ENCODE results near the gene ANXA2. TPM values are rescaled to one million over a fixed set of nuclear protein-coding genes. Genes with fewer than 3 reads are reported as not detected.
A peak's percentile ranks its signal among the peaks of the same experiment; 100 is the strongest.

The ANXA2 gene
- total RNA-seq, 1 experiment from 2014 or later, result 2,114 TPM

DNA sequence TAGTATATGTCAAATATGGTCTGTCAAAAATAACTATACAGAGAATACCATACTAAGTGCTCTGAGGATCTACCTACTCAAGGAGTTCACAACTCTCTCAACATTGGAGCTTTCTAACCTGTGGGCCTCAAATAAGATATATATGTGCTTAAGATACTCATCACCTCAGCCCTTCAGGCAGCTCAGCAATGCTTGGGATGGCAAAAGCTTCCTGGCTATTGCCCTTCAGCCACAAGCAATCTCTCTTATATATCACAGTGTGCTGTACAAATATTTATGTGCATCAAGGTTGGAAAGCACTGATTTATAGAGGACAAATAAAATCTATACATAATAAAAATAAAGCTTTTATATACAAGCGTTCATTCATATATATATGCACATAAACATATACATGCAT lies 40.9 kb upstream of the ANXA2 start:
- DNase-seq (no peak), ATAC-seq (no peak)
- Histone ChIP-seq H3K36me3 (ENCODE audit: low read depth, low read length) (no peaks in the 10 kb centered on the region), H4K20me1 (ENCODE audit: low read length) (no peaks in the 10 kb centered on the region), H3K79me2 (ENCODE audit: low read length) (peaks cover 8% of the 10 kb centered on the region; the same call in 1 of the 2 replicates), H3K27me3 (ENCODE audit: low read length) (no peaks in the 10 kb centered on the region), H3K4me3 (ENCODE audit: low read length) (no peak overlapping the region), H3F3A (ENCODE audit: low read length, unreplicated experiment) (no peaks in the 10 kb centered on the region), H3K9me2 (replicated peaks; ENCODE audit: low read length) (no peaks in the 10 kb centered on the region), H3K9me3 (ENCODE audit: low read length) (no peaks in the 10 kb centered on the region), H3K4me1 (ENCODE audit: insufficient read depth, low read length) (peaks cover 12% of the 10 kb centered on the region), H3K4me2 (ENCODE audit: low read length) (no peak overlapping the region), H3K27ac (ENCODE audit: low read length) (no peak overlapping the region), H3K9ac (ENCODE audit: low read length) (no peak overlapping the region), H2AFZ (ENCODE audit: low read length) (no peak overlapping the region)
- TF ChIP-seq EZH2 (IDR thresholded peaks at IDR 0.05; ENCODE audit: low read length, unreplicated experiment), result no peak
- no peak for TF ChIP-seq EZH2phosphoT487 (IDR thresholded peaks at IDR 0.05; ENCODE audit: borderline replicate concordance, low read length)
- TF ChIP-seq, protein P1, sequence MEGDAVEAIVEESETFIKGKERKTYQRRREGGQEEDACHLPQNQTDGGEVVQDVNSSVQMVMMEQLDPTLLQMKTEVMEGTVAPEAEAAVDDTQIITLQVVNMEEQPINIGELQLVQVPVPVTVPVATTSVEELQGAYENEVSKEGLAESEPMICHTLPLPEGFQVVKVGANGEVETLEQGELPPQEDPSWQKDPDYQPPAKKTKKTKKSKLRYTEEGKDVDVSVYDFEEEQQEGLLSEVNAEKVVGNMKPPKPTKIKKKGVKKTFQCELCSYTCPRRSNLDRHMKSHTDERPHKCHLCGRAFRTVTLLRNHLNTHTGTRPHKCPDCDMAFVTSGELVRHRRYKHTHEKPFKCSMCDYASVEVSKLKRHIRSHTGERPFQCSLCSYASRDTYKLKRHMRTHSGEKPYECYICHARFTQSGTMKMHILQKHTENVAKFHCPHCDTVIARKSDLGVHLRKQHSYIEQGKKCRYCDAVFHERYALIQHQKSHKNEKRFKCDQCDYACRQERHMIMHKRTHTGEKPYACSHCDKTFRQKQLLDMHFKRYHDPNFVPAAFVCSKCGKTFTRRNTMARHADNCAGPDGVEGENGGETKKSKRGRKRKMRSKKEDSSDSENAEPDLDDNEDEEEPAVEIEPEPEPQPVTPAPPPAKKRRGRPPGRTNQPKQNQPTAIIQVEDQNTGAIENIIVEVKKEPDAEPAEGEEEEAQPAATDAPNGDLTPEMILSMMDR (conservative IDR thresholded peaks at IDR 0.05; ENCODE audit: low read depth, low read length), result no peak
- no TSS peak for BruUV-seq (replicated peaks)
- intact Hi-C loops (cut with micrococcal nuclease), result no loop called here
- CTCF ChIA-PET, result no interaction called here
- POLR2A ChIA-PET (ENCODE audit: unreplicated experiment), result no interaction called here

DNA sequence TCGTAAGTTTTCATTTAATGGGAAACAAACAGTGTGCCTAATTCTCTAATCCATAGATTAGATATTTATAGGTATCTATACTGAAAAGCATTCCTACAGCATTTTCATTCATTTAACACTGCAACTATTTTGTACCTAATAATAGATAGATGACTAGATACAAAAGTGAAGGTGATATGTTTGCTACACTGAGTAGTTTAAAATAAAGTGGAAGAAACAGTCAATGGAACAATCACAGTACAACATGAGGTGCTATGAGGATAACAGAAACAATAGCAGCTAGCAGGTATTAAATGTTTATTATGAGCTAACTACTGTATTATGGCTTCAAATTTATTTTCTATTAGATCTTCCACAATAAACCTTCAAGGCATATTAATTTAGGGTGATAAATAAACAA lies 31.1 kb upstream of the ANXA2 start:
- ATAC-seq (no peak), DNase-seq (no peak)
- Histone ChIP-seq H3K9me3 (ENCODE audit: low read length) (no peaks in the 10 kb centered on the region), H4K20me1 (ENCODE audit: low read length) (no peaks in the 10 kb centered on the region), H3K4me2 (ENCODE audit: low read length) (no peak overlapping the region), H3K9me2 (replicated peaks; ENCODE audit: low read length) (no peaks in the 10 kb centered on the region), H3K27ac (ENCODE audit: low read length) (no peak overlapping the region), H3F3A (ENCODE audit: low read length, unreplicated experiment) (no peaks in the 10 kb centered on the region), H3K4me1 (ENCODE audit: insufficient read depth, low read length) (peaks cover 14% of the 10 kb centered on the region), H2AFZ (ENCODE audit: low read length) (no peak overlapping the region), H3K36me3 (ENCODE audit: low read depth, low read length) (peaks cover 12% of the 10 kb centered on the region; the same call in 1 of the 2 replicates), H3K9ac (ENCODE audit: low read length) (no peak overlapping the region), H3K4me3 (ENCODE audit: low read length) (no peak overlapping the region), H3K27me3 (ENCODE audit: low read length) (no peaks in the 10 kb centered on the region), H3K79me2 (ENCODE audit: low read length) (no peaks in the 10 kb centered on the region)
- ChIA-PET POLR2A (ENCODE audit: unreplicated experiment) (no interaction called here), CTCF (no interaction called here)
- TF ChIP-seq EZH2 (IDR thresholded peaks at IDR 0.05; ENCODE audit: low read length, unreplicated experiment) (no peak), EZH2phosphoT487 (IDR thresholded peaks at IDR 0.05; ENCODE audit: borderline replicate concordance, low read length) (no peak)
- TF ChIP-seq, protein P1 (conservative IDR thresholded peaks at IDR 0.05; ENCODE audit: low read depth, low read length), result no peak
- intact Hi-C loops (cut with micrococcal nuclease), result no loop called here
- BruUV-seq (replicated peaks), result no TSS peak

DNA sequence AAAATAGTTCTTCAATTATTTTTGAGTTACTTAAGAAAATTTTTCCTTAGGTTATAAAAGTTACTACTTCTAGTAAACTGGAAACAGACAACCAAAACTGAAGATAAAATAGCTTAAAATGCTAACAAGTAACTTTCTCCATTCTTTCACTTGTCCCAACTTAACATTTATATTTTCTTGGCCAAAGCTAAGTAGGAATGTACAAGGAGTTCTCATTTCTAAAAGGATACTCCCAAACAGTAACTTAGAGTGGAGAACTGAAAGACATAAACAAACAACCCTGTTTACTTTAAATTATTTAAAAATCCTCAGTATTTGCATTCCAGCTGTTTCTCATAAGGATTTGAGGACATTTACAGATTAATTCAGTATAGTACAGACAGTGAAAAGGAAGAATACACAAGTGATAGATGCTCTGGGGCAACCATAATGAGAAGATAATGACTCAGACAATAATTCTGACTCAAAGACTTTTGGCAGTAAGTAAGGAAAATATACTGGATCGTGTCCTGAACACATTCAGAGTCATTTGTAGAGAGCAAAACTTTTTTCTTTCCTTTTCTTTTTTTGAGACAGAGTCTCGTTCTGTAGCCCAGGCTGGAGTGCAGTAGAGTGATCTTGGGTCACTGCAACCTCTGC lies 29.2 kb upstream of the ANXA2 start:
- Histone ChIP-seq H3K4me1 (ENCODE audit: insufficient read depth, low read length) (peaks cover 33% of the 10 kb centered on the region), H2AFZ (ENCODE audit: low read length) (no peak overlapping the region), H3K27ac (ENCODE audit: low read length) (peak overlapping the region; percentile 53), H3K9me3 (ENCODE audit: low read length) (no peaks in the 10 kb centered on the region), H3K9me2 (replicated peaks; ENCODE audit: low read length) (no peaks in the 10 kb centered on the region), H3K27me3 (ENCODE audit: low read length) (no peaks in the 10 kb centered on the region), H3K79me2 (ENCODE audit: low read length) (no peaks in the 10 kb centered on the region), H3K4me3 (ENCODE audit: low read length) (no peak overlapping the region), H3K36me3 (ENCODE audit: low read depth, low read length) (peaks cover 12% of the 10 kb centered on the region; the same call in 1 of the 2 replicates), H4K20me1 (ENCODE audit: low read length) (no peaks in the 10 kb centered on the region), H3K9ac (ENCODE audit: low read length) (no peak overlapping the region), H3F3A (ENCODE audit: low read length, unreplicated experiment) (peaks cover 2% of the 10 kb centered on the region), H3K4me2 (ENCODE audit: low read length) (peak overlapping the region; percentile 57)
- TF ChIP-seq EZH2 (IDR thresholded peaks at IDR 0.05; ENCODE audit: low read length, unreplicated experiment) (no peak), EZH2phosphoT487 (IDR thresholded peaks at IDR 0.05; ENCODE audit: borderline replicate concordance, low read length) (no peak)
- TF ChIP-seq, protein P1 (conservative IDR thresholded peaks at IDR 0.05; ENCODE audit: low read depth, low read length), result no peak
- DNase-seq, result peak; percentile 74
- peak; percentile 78 for ATAC-seq
- intact Hi-C loops (cut with micrococcal nuclease), result no loop called here
- CTCF ChIA-PET, result no interaction called here
- BruUV-seq (replicated peaks), result no TSS peak
- POLR2A ChIA-PET (ENCODE audit: unreplicated experiment), result no interaction called here
